ENCODE measurements around the gene RPL39. TPM values are rescaled to one million over a fixed set of nuclear protein-coding genes. Genes with fewer than 3 reads are reported as not detected.
"Not testable (repeated sequence)": the region's sequence is repeated elsewhere in the genome, so short reads cannot be mapped to it uniquely, and the experiment has no call there.

Gene RPL39
- total and polyA plus RNA-seq, 2 experiments from 2014 or later, result 687 to 8,635 TPM

- H4K20me1 ChIP-seq (ENCODE audit: insufficient read depth, poor library complexity, severe bottlenecking), result peaks cover 21% of the 10 kb centered on the region
- H3K27me3 ChIP-seq, result no peaks in the 10 kb centered on the region
- no peaks in the 10 kb centered on the region for H3K9me2 ChIP-seq (replicated peaks; ENCODE audit: insufficient read depth)
- no peak for TF ChIP-seq EZH2phosphoT487 (IDR thresholded peaks at IDR 0.05; ENCODE audit: low read depth, severe bottlenecking, unreplicated experiment)
- no peak for TF ChIP-seq CTCF (IDR thresholded peaks at IDR 0.05; ENCODE audit: poor library complexity)
- no peak for TF ChIP-seq EZH2 (IDR thresholded peaks at IDR 0.05; ENCODE audit: borderline replicate concordance)
- DNase-seq (ENCODE audit: low spot score), result no peak
- H3K4me1 ChIP-seq (ENCODE audit: insufficient read depth), result no peaks in the 10 kb centered on the region
- H2AFZ ChIP-seq, result no peak overlapping the region
- 81% methylated on average over 5 of the region's 5 CpGs for WGBS (ENCODE audit: low lambda C conversion rate, missing lambda C conversion rate)
- H3K9me3 ChIP-seq (ENCODE audit: low read depth), result no peaks in the 10 kb centered on the region
- H3K27ac ChIP-seq, result no peak overlapping the region
- peaks cover 15% of the 10 kb centered on the region for H3K79me2 ChIP-seq
- H3K36me3 ChIP-seq (replicated peaks; ENCODE audit: insufficient read depth, low read depth), result no peaks in the 10 kb centered on the region
- H3K4me3 ChIP-seq, result no peak overlapping the region
- no peak overlapping the region for H3K4me2 ChIP-seq
These were observed 8.4 kb downstream of the RPL39 start for GRCh38 chrX:119783026-119783425.

GRCh38 chrX:119778829-119779228 is 12.6 kb downstream of the RPL39 start:
- no peak for DNase-seq (ENCODE audit: low spot score)
- H3K4me3 ChIP-seq, result no peak overlapping the region
- H3K9me3 ChIP-seq (ENCODE audit: low read depth), result no peaks in the 10 kb centered on the region
- TF ChIP-seq CTCF (IDR thresholded peaks at IDR 0.05; ENCODE audit: poor library complexity) (no peak), EZH2 (IDR thresholded peaks at IDR 0.05; ENCODE audit: borderline replicate concordance) (no peak), EZH2phosphoT487 (IDR thresholded peaks at IDR 0.05; ENCODE audit: low read depth, severe bottlenecking, unreplicated experiment) (no peak)
- H3K9me2 ChIP-seq (replicated peaks; ENCODE audit: insufficient read depth), result no peaks in the 10 kb centered on the region
- no peaks in the 10 kb centered on the region for H3K36me3 ChIP-seq (replicated peaks; ENCODE audit: insufficient read depth, low read depth)
- H3K4me2 ChIP-seq, result no peak overlapping the region
- H3K79me2 ChIP-seq, result no peaks in the 10 kb centered on the region
- H4K20me1 ChIP-seq (ENCODE audit: insufficient read depth, poor library complexity, severe bottlenecking), result no peaks in the 10 kb centered on the region
- whole genome bisulfite sequencing (ENCODE audit: low lambda C conversion rate, missing lambda C conversion rate), result 86% methylated on average over 5 of the region's 5 CpGs
- H2AFZ ChIP-seq, result no peak overlapping the region
- no peak overlapping the region for H3K27ac ChIP-seq
- no peaks in the 10 kb centered on the region for H3K4me1 ChIP-seq (ENCODE audit: insufficient read depth)
- H3K27me3 ChIP-seq, result no peaks in the 10 kb centered on the region

- WGBS (ENCODE audit: low lambda C conversion rate, missing lambda C conversion rate), result 82% methylated on average over 15 of the region's 15 CpGs
- Histone ChIP-seq H3K27me3 (no peaks in the 10 kb centered on the region), H3K4me1 (ENCODE audit: insufficient read depth) (no peaks in the 10 kb centered on the region), H3K27ac (no peak overlapping the region), H2AFZ (no peak overlapping the region), H3K4me3 (no peak overlapping the region), H4K20me1 (ENCODE audit: insufficient read depth, poor library complexity, severe bottlenecking) (no peaks in the 10 kb centered on the region), H3K36me3 (replicated peaks; ENCODE audit: insufficient read depth, low read depth) (no peaks in the 10 kb centered on the region), H3K9me2 (replicated peaks; ENCODE audit: insufficient read depth) (no peaks in the 10 kb centered on the region), H3K79me2 (no peaks in the 10 kb centered on the region), H3K4me2 (no peak overlapping the region), H3K9me3 (ENCODE audit: low read depth) (no peaks in the 10 kb centered on the region)
- no peak for TF ChIP-seq EZH2phosphoT487 (IDR thresholded peaks at IDR 0.05; ENCODE audit: low read depth, severe bottlenecking, unreplicated experiment)
- TF ChIP-seq EZH2 (IDR thresholded peaks at IDR 0.05; ENCODE audit: borderline replicate concordance), result no peak
- no peak for TF ChIP-seq CTCF (IDR thresholded peaks at IDR 0.05; ENCODE audit: poor library complexity)
- DNase-seq (ENCODE audit: low spot score), result no peak
These were observed 15.8 kb downstream of the RPL39 start for GRCh38 chrX:119775517-119776238.

- not testable (repeated sequence) for H3K27ac ChIP-seq; H3K4me1 ChIP-seq (ENCODE audit: insufficient read depth); H3K4me3 ChIP-seq; H3K27me3 ChIP-seq; H3K9me2 ChIP-seq (replicated peaks; ENCODE audit: insufficient read depth); H3K36me3 ChIP-seq (replicated peaks; ENCODE audit: insufficient read depth, low read depth); H3K4me2 ChIP-seq; H3K79me2 ChIP-seq; H3K9me3 ChIP-seq (ENCODE audit: low read depth); DNase-seq (ENCODE audit: low spot score); H4K20me1 ChIP-seq (ENCODE audit: insufficient read depth, poor library complexity, severe bottlenecking); H2AFZ ChIP-seq
- WGBS (ENCODE audit: low lambda C conversion rate, missing lambda C conversion rate), result 73% methylated on average over 3 of the region's 3 CpGs
These were observed 22.0 kb downstream of the RPL39 start for GRCh38 chrX:119769388-119769787.

- DNase-seq (ENCODE audit: low spot score); H3K36me3 ChIP-seq (replicated peaks; ENCODE audit: insufficient read depth, low read depth); H3K9me3 ChIP-seq (ENCODE audit: low read depth); H3K4me1 ChIP-seq (ENCODE audit: insufficient read depth); H3K4me2 ChIP-seq; H3K9me2 ChIP-seq (replicated peaks; ENCODE audit: insufficient read depth); H2AFZ ChIP-seq; H3K27me3 ChIP-seq; H3K27ac ChIP-seq; H3K4me3 ChIP-seq; H4K20me1 ChIP-seq (ENCODE audit: insufficient read depth, poor library complexity, severe bottlenecking); H3K79me2 ChIP-seq: not testable (repeated sequence)
- 81% methylated on average over 11 of the region's 11 CpGs for WGBS (ENCODE audit: low lambda C conversion rate, missing lambda C conversion rate)
These were observed 23.0 kb downstream of the RPL39 start for GRCh38 chrX:119768436-119768835.

Data from hepatocyte (in vitro differentiated cells).